CD4-positive, alpha-beta T cell treated with Interleukin-21 for 1 hour (primary cell): ENCODE measurements around the gene NFKBIB.
"Not testable (repeated sequence)": the region's sequence is repeated elsewhere in the genome, so short reads cannot be mapped to it uniquely, and the experiment has no call there.

Experiments
- DNase-seq: peaks from one replicate; pipeline ENCODE4 v3.0.0-alpha.2; 2020

Gene NFKBIB, protein sequence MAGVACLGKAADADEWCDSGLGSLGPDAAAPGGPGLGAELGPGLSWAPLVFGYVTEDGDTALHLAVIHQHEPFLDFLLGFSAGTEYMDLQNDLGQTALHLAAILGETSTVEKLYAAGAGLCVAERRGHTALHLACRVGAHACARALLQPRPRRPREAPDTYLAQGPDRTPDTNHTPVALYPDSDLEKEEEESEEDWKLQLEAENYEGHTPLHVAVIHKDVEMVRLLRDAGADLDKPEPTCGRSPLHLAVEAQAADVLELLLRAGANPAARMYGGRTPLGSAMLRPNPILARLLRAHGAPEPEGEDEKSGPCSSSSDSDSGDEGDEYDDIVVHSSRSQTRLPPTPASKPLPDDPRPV

GRCh38 chr19:38899447-38900201 lies at the start of gene NFKBIB, which contains the start of gene SIRT2:
TSS of gene NFKBIB (plus strand) at chr19:38899969. CDS start at chr19:38900033, 64 bp downstream.
TSS of gene SIRT2 (minus strand) at chr19:38899618. CDS start at chr19:38899521, 97 bp downstream.
- peak; percentile 100 for DNase-seq

DNA sequence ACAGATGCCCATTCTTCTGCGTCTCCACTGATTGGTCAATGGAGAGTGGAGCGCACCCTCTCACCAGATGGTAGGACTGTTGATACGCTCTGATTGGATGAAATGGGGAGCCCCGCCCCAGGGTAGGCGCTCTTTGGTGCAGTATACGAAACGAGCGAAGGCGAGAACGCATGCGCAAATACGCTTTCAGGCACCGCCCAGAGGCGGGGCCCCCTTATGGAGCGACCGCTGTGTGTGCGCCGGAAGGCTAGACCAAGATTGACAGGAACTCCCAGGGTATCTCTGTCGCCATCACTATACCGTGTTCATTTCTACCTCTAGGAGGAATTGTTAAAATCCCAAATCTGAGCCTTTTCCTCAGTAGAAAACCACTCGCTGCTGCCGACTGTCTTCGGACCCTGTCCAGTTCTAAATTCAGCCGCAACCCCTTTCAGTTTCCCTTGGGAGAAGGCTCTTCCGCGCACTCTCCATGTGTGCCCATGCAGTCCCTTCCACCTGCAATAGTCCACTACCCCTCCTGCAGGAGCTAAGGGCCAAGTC lies 49.3 kb upstream of the NFKBIB start:
- no peak for DNase-seq

GRCh38 chr19:38850976-38851621 lies 48.7 kb upstream of the NFKBIB start:
- peak; percentile 55 for DNase-seq

GRCh38 chr19:38851622-38852230 lies 48.0 kb upstream of the NFKBIB start:
- peak; percentile 92 for DNase-seq

- peak; percentile 69 for DNase-seq
Measured at GRCh38 chr19:38852231-38853044, 47.3 kb upstream of the NFKBIB start.

DNA sequence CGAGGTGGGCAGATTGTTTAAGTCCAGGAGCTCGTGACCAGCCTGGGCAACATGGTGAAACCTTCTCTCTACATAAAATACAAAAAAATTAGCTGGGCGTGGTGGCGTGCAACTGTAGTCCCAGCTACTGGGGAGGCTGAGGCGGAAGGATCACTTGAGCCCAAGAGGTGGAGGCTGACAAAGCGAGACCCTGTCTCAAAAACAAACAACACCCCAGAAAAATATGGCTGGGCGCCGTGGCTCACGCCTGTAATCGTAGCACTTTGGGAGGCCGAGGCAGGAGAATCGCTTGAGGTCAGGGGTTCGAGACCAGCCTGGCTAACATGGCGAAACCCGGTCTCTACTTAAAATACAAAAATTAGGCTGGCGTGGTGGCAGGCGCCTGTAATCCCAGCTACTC lies 46.6 kb upstream of the NFKBIB start:
- no peak for DNase-seq

GRCh38 chr19:38854961-38855360 lies 44.8 kb upstream of the NFKBIB start:
- DNase-seq: not testable (repeated sequence)

GRCh38 chr19:38855751-38856150 lies 44.0 kb upstream of the NFKBIB start:
- not testable (repeated sequence) for DNase-seq

GRCh38 chr19:38856813-38857212 lies 43.0 kb upstream of the NFKBIB start:
- no peak for DNase-seq

DNA sequence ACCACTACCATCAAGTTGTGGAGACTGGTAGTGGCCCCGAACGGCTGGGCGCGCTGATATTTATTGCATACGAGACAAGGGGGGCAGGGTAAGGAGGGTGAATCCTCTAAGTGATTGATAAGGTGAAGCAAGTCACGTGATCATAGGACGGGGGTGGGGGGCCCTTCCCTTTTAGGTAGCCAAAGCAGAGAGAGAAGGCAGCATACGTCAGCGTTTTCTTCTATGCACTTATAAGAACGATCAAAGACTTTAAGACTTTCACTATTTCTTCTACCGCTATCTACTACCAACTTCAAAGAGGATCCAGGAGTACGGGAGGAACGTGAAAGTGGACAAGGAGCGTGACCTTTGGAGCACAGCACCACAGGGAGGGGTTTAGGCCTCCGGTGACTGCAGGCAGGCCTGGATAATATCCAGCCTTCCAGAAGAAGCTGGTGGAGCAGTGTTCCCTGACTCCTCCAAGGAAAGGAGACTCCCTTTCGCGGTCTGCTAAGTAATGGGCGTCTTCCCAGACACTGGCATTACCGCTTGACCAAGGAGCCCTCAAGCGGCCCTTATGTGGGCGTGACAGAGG lies 40.1 kb upstream of the NFKBIB start:
- DNase-seq: not testable (repeated sequence)

DNA sequence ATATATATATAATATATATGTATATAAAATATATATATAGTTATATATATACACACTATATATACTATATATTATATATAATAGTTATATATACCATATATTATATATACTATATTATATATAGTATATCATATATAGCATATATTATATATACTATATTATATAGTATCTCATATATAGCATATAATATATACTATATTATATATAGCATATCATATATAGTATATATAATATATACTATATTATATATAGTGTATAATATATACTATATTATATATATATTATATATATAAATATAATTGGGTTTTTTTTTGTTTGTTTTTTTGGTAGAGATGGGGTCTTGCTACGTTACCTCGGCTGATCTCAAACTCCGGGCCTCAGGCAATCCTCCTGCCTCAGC lies 38.4 kb upstream of the NFKBIB start:
- no peak for DNase-seq

DNA sequence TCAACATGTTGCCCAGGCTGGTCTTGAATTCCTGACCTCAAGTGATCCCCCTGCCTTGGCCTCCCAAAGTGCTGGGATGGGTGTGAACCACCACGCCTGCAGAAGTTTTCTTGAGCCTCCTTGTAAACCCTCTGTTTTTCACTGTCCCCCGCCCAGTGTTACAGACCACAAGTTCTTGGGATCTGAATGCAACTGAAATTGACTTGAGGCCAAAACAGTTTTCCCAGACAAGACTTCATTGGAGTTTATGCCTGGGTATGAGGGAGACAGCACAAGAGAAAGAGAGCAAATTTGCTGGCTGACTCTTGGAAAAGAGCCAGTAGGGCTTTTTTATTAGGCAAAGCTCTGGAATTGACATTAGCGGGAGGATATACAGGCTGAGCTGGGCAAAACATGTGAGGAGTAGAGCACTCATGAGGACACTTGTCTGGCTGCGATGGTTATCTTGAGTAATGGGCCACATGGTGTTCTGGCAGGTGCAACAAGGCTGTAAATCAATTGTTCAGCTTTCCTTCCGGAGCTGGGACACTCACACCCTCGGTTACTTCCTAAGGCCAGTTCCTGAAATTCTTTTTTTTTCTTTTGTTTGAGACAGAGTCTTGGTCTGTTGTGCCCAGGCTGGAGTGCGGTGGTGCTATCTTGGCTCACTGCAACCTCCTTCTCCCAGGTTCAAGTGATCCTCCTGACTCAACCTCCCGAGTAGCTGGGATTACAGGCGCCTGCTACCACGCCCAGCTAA lies 37.3 kb upstream of the NFKBIB start:
- no peak for DNase-seq

GRCh38 chr19:38867171-38867780 lies 32.5 kb upstream of the NFKBIB start:
- no peak for DNase-seq

- no peak for DNase-seq
Measured at GRCh38 chr19:38868551-38868950, 31.2 kb upstream of the NFKBIB start.

DNA sequence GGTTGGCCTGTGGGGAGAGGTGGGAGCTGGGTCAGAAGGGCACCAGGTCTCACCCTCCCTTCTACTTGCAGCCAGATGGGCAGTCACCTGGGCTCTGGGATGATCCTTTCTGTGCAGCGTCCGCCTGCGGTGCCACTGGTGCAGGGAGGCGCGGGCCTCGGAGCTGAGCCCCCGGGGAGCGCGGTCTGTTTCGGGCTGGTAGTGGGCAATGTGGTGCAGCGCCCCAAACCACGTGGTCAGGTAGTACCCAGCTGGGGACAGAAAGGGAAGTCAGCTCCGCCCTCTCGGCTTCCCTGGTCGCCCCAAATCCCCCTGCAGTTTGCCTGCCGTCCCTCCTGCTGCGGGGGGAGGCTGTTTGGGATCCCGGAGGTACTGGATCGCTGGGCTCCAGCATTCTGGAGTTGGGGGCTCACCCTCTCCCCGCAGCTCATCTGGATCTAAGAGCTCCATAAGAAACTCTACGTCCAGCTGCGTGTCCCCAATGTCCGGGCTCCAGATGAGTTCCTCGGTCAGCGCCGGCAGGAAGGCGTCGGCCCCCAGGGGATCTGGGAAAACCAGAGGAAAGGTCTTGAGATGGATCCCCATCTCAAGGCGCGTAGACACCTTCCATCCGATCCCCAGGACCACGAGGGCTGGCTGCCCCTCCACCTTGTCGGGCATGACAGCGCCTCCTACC lies 30.5 kb upstream of the NFKBIB start:
- DNase-seq: peak; percentile 32

GRCh38 chr19:38869836-38870607 lies 29.7 kb upstream of the NFKBIB start:
- peak; percentile 96 for DNase-seq

DNA sequence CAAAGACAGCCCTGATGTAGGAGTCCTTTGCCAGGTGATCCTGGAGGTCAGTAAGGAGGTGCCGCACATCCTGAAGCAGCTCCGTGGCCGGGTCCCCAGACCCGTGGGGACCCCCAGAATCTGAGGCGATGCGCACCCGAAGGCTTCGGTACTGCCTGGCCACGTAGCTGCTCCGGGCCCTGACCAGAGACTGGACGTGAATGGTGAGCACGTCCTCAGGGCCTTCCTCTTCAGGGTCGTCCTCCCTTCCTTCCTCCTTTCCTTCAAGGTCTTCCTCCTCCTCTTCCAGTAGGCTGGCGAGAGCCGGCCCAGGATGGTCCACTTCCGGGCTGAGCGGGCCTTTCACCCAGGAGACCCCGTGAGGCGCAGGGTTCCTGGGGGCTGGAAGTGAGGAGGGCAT lies 29.2 kb upstream of the NFKBIB start:
- no peak for DNase-seq

- DNase-seq: not testable (repeated sequence)
Measured at GRCh38 chr19:38873400-38873799, 26.4 kb upstream of the NFKBIB start.
